Stimulated activated CD8-positive, alpha-beta memory T cell treated with anti-CD3 and anti-CD28 coated beads, Interleukin-7, amount 100 ng/mL, for 4 hours (primary cell): ENCODE measurements around the gene ZNG1B.
A peak's percentile ranks its signal among the peaks of the same experiment; 100 is the strongest.
"Not testable (repeated sequence)": the region's sequence is repeated elsewhere in the genome, so short reads cannot be mapped to it uniquely, and the experiment has no call there.

Source experiments
- DNase-seq, 2 donors: peaks; one replicate each; pipeline ENCODE4 v3.0.0-alpha.2; 2020; ENCODE audit warnings: low read depth in 2 of 2

ZNG1B gene

DNA sequence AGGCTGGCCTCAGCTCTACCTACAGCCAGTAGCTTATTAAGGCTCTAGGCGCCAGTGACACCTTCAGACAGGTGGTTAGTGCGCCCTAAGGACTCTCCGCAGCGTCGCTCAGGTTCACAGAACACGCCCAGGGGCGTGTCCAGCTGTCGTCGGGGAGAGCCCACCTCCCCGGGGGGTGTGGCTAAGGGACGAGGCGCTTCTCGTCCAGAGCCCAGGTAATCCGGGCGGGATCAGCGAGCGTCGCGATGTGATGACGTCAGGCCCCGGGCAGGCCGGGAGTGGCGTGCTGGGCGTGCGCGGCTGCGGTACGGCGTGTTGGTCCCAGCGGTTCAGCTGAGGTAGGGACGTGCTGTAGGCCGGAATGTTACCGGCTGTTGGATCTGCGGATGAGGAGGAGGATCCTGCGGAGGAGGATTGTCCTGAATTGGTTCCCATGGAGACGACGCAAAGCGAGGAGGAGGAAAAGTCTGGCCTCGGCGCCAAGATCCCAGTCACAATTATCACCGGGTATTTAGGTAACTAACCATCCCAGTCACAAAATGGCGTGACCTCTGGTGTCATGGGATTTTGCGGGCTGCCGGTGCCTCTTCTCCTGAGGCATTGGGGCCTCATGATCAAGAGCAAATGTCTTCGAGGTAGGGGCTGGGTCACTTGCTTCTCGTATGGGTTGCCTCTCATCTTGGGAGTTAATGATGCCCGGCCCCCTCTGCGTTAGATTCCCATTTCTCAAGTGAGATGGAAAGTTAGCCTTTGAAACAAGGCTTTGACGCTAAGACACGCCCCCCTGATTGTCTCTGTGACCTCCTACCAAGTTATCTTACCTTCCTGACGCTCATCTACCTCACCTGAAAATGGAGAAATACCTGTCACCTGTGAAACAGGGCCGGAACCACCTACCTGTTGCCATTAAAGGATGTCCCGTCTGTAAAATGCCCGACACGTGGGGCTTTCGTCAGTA lies at the start of gene ZNG1B:
TSS of gene ZNG1B (plus strand) at position 184 of the 958 bp plus-strand sequence. CDS start at position 362, 178 bp downstream.
- DNase-seq: peak; percentile 63 to 76

DNA sequence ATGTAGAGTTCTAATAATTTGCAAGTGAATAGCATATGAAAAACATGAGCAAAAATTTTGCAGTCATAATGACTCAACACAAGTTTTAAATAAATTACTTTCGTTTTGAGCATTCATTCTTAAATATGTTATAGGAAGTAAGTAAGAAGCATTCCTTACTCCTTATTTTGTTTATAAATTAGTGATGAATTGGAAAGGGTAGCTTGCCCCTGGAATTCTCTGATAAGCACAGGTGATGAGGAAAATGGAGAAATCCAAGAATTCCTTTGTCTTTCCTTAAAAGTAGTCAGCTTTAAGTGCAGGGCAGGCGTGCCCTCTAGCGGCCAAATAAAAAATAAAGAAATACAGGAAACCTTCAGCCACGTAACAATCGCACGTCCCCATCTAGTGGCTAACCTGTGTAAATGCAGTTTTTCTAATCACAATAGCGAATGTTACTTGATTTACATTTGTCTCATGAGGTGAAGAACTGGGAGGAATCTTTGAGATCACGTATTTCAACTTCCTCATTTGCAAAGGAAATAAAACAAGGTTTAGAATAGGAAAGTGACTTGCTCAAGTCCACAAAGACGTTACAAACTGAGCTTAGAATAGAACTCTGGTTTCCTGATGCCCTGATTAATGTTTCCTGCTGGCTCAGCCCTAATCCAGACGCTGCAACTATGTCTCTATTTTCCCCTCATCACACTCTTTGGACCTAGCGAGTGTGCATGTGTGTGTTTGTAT lies 47.2 kb upstream of the ZNG1B start:
- DNase-seq: peak; percentile 14 to 44

DNA sequence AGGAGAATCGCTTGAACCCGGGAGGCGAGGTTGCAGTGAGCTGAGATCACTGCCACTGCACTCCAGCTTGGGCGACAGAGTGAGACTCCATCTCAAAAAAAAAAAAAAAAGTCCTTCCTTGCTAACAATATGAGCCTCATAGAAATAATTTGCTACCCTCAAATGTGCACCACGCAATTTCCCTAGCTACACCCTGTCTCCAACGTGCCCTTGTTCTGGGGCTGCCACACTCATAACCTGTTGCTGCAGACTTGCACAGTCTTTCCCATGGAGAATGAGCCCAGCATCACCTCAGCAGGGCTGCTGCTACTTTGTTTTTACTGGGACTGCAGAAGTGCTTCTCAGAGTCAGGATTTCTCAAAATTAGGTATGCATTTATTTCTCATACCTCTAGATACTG lies 46.4 kb upstream of the ZNG1B start:
- DNase-seq: no peak

DNA sequence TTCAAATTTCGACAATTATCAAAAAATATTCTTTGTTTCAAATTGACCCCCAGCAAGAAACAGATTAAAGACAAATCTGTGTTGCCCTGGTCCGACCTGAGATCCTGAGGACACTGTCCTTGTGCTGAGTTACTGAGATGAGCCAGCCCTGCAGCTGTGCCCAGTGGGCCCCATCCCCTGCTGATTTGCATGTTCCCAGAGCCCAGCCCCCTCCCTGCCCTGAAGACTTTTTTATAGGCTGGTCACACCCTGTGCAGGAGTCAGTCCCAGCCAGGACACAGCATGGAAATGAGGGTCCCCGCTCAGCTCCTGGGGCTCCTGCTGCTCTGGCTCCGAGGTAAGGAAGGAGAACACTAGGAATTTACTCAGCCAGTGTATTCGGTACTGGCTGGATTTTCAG lies 31.4 kb upstream of the ZNG1B start:
- DNase-seq: no peak

DNA sequence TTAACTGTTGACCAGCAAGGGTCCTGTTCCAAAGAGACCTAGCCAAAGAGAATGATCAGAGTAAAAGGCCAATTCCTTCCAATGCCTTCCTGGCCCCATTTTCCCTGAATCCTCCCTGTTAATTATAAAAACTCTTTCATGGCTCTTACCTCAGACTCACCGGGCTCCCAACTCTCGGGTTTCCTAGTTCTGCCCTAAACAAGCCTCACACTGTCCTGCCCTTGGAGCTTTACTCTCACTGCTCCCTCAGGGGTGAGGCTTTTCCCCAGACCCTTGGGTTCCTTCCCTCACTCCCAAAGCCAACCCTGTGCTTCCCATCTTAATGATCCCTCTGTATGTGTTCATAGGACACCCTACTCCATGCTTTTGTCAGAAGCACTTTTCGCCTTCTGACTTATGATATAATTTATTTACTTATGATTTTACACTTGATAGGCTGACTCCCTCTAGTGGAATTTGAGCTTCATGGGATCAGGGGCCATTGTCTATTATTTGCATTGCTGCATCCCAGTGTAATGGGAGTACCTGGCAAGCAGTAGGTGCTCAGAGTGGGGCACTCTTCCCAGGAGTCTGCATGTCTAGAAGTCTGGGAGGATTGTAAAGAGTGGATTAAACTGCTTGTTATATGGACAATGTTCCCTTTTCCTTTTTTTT lies 29.9 kb upstream of the ZNG1B start:
- no peak for DNase-seq

DNA sequence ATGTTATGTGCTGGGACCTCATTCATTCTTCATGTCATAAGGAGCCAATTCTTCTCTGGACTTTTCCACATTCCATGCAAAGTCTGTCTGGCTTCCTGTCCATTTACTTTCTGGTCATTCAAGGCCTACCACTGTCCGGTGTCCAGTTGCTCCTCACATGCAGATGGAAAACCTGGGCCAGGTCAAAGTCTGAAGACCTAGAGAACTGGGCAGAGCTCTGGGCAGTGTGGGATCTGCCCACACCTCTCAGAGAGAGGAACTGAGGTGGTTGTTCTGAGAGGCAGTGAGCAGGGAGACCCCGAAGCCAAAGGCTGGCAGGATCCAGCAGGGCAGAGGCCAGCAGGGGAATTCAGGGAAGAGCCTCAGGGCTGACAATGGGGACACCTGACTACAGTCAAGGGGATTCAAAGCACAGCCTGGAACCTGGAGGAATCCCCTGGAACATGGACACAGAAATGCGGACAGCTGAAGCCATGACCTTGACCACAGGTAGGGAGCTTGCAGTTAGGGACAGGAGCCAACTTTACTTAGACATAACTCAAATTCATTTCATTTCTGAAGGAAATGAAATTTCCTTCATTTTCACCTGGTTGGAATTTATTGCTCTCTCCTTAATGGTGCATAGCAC lies 25.7 kb upstream of the ZNG1B start:
- DNase-seq: not testable (repeated sequence)

DNA sequence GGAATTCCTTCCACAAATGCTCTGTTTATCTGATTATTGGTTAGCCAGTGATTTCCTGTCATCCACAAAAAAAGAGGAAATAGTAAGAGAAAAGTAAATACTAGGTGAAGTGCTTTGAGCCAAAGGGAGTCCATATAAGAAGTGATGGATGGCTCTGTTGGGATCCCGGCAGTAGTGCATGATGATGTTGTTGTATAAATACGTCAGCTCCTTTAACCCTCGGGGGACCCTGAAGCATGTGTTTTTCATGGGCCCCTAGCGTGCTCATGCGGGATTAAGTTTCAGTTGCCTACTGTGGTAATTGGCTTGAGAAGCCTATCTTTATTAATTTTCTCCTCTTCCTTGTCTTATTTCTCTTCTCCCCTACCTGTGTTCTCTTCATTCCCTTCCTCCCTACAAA lies 24.7 kb upstream of the ZNG1B start:
- DNase-seq: not testable (repeated sequence)

DNA sequence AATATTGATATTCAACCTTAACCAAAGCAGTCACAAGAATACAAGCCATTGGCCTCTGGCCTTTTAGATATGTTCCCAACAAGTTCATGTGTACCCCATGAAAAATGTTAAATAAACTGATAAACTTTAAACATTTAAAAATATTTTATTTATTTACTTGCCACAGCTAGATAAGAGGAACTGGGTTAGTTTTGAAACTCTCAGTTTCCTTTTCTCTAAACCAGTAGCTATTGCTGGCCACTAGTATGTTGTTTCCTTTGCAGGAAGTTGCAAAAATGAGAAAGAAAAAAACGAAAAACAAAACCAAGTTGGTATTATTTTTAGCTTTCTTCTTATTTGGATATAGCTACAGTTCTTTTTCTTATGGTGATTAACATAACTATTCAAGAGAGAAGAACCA lies 5.7 kb upstream of the ZNG1B start:
- not testable (repeated sequence) for DNase-seq

DNA sequence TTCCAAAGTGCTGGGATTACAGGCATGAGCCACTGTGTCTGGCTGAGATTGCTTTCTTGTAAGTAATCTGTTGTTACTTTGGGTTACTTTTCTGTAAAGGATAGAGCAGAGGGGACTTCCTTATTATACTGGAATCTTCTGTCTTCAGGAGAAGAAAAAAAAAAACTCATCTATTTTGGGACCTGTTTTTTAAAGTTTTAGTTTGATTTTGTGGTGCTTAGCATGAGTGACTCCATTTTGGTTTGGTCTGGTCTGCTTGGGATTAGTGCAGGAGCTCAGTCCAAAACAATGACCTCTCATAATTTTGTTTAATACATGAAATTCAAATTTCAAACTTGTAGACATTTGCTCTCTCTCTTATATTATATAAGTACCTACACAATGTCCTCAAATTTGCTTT lies 4.0 kb upstream of the ZNG1B start:
- DNase-seq: not testable (repeated sequence)

DNA sequence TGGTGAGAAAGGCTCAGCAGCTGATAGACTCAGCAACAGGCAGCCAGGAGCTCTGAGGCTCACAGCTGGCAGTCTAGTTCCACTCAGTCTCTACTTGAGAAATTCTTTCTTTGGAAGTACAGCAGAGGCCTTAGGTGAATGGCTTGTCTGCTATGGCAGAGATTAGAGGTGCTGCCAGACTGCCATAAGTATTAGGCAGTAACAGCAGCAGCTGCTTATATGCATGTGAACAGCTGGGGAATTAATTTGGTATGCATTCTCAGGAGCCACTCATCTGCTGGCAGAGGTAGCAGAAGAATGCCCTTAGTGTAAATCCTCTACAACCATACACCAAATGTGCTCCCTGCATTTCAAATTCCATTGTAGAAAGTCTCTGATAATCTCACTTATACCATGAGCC lies 28.3 kb downstream of the ZNG1B start:
- DNase-seq: not testable (repeated sequence)

DNA sequence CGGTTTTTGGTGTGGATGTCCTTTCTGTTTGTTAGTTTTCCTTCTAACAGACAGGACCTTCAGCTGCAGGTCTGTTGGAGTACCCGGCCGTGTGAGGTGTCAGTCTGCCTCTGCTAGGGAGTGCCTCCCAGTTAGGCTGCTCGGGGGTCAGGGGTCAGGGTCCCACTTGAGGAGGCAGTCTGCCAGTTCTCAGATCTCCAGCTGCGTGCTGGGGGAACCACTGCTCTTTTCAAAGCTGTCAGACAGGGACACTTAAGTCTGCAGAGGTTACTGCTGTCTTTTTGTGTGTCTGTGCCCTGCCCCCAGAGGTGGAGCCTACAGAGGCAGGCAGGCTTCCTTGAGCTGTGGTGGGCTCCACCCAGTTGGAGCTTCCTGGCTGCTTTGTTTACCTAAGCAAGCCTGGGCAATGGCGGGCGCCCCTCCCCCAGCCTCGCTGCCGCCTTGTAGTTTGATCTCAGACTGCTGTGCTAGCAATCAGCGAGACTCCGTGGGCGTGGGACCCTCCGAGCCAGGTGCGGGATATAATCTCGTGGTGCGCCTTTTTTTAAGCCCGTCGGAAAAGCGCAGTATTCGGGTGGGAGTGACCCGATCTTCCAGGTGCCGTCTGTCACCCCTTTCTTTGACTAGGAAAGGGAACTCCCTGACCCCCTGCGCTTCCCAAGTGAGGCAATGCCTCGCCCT lies 39.3 kb downstream of the ZNG1B start:
- DNase-seq: not testable (repeated sequence)

DNA sequence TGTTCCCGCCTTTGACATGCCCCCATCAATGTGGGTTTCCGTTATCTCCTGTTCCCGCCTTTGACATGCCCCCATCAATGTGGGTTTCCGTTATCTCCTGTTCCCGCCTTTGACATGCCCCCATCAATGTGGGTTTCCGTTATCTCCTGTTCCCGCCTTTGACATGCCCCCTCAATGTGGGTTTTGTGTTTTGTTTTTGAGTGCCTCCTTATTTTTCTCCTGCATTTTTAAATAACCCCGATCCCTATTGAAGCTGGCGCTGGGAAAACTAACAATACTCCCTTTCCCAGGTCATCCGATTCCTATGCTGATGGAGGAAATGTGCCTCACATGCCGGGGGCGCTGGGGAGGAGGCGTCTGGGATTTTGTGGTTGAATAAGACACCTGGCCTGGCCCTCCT lies 59.0 kb downstream of the ZNG1B start:
- not testable (repeated sequence) for DNase-seq

DNA sequence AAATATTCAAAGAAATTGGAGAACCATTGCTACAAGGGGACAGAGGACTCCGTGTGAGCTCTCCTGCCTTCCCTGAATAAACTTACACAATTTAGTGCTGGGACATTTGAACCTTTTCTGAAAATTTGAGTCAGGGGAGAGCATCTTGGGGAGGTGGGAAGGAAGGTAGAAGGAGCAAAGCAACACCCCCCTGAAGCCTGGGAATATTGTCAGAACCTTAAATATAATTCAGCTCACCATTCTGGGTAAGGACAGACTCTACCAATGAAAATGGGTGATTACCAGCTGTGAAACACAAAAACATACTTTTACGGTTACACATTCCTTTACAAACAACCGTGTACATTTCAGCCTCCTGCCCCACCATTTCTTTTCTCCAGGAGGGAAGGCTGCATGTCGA lies 60.9 kb downstream of the ZNG1B start, which contains the start of gene FOXD4L1:
TSS of gene FOXD4L1 (plus strand) at position 301 of the 400 bp plus-strand sequence. CDS start 592 bp downstream, outside the sequence.
- DNase-seq: not testable (repeated sequence)

DNA sequence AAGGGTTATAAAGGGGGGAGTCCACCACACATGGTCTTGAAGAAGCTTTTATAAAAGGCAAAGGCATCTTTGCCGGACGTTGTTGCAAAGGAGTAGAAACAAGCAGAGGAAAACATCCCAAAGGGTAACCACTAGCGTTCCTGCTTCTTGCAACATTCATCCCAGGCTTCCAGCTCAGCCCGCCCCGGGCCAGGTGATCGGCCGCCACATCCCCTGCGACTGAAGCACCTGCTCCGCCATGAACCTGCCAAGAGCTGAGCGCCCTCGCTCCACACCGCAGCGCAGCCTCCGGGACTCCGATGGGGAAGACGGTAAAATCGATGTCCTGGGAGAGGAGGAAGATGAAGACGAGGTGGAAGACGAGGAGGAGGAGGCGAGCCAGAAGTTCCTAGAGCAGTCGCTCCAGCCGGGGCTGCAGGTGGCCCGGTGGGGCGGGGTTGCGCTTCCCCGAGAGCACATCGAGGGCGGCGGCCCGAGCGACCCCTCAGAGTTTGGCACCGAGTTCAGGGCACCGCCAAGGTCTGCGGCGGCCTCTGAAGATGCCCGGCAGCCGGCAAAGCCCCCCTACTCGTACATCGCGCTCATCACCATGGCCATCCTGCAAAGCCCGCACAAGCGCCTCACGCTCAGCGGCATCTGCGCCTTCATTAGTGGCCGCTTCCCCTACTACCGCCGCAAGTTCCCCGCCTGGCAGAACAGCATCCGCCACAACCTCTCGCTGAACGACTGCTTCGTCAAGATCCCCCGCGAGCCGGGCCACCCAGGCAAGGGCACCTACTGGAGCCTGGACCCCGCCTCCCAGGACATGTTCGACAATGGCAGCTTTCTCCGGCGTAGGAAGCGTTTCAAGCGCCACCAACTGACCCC lies 61.8 kb downstream of the ZNG1B start:
- DNase-seq: not testable (repeated sequence)

DNA sequence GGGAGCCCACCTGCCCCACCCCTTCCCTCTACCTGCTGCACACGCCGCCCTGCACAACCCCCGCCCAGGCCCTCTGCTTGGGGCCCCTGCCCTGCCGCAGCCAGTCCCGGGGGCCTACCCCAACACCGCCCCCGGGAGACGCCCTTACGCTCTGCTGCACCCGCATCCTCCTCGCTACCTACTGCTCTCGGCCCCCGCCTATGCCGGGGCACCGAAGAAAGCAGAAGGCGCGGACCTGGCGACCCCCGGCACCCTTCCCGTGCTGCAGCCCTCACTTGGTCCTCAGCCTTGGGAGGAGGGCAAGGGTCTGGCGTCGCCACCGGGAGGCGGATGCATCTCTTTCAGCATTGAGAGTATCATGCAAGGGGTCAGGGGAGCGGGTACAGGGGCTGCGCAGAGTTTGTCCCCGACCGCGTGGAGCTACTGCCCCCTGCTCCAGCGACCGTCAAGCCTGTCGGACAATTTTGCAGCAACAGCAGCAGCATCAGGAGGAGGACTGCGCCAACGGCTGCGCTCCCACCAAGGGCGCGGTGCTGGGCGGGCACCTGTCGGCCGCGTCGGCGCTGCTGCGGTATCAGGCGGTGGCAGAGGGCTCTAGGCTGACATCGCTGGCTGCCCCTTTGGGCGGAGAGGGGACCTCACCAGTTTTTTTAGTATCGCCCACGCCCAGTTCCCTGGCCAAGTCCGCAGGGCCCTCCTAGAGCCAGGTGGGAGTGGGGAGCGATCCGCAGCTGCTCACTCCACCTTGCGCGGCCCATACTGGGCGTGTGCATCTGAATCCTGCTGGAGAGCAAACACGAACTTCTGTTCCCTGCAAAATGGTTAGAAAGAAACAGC lies 62.6 kb downstream of the ZNG1B start:
- not testable (repeated sequence) for DNase-seq

DNA sequence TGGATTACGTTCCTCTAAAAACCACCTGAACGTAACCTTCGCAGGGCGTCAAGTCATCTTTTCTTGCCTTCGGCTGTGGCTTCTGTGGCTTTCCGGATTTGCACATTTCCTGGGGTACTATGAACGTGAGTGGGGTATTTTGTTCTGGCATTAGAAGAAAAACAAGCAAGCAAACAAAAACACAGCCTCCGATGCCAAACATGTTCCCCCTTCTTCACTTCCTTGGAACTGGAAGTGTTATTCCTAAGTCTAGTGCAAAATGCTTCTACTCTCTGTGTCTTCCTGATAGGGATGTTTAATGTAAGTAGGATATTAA lies 63.2 kb downstream of the ZNG1B start:
- not testable (repeated sequence) for DNase-seq

DNA sequence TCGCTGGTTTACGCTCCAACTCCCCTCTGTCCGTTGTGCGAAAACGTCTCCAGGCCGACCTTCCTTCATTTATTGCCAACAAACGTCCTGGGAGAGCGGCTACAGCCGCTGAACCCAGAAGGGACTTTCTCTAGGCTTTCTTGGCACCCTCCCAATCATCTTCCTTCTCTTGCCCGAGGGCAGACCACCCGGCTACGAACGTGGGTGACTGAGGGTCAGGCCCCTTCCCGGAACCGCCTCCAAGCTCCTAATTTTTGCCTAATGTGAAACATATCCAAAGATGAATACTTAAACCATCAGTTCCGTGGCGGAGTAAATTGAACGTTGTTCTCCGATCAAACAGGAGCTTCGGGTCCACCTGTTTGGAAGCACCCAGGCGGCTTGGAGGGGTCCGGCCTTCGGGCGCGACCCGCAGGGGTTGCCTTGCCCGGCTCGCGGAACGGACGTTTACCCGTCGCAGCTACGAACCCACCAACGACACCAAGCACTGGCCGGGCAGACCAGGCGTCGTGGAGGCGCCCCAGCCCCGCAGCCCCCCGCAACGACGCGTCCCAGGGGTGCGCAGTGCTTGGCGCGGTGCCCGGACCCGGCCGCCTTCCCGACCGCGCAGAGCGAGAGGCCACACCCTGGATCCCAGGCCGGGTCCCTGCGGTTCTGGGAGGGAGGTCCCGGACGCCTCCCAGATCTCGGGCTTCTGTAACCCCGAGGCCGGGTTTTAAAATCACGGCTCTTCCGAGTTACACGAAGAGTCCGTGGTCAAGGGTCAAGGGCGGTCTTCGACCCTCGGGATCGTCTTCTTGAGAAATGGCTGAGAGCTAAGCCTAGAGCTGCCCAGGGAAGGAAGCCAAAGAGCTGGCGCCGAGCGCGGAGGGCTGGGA lies 65.0 kb downstream of the ZNG1B start:
- not testable (repeated sequence) for DNase-seq
